HL-60 (cell line): ENCODE results near the gene GABRB1.

ENCODE experiments used
- TF ChIP-seq, protein P1 (sequence below): IDR thresholded peaks from one replicate; pipeline ENCODE4 v1.5.1; 2011; ENCODE audit warnings: low read length, control low read depth, inconsistent platforms; ENCODE audit not compliant: insufficient read depth
- TF ChIP-seq, protein P2 (sequence below): IDR thresholded peaks from 2 replicates; pipeline ENCODE4 v1.6.1; 2012; ENCODE audit warnings: low read depth; ENCODE audit not compliant: insufficient replicate concordance

DNA sequence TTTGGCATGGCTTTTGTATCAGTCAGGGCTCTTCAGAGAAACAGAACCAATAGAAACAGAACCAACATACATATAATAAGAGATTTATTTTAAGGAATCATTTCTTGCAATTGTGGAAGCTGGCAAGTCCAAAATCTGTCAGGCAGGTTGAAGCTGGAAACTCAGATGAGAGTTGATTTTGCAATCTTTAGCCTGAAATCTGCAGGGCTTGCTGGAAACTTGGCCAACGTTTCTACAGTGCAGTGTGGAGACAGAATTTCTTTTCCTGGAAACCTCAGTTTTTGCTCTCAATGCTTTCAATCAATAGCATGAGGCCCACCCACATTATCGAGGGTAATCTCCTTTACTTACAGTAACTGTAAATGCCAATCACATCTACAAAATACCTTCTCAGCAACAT is 386.8 kb downstream of the GABRB1 start:
- TF ChIP-seq, protein P1, sequence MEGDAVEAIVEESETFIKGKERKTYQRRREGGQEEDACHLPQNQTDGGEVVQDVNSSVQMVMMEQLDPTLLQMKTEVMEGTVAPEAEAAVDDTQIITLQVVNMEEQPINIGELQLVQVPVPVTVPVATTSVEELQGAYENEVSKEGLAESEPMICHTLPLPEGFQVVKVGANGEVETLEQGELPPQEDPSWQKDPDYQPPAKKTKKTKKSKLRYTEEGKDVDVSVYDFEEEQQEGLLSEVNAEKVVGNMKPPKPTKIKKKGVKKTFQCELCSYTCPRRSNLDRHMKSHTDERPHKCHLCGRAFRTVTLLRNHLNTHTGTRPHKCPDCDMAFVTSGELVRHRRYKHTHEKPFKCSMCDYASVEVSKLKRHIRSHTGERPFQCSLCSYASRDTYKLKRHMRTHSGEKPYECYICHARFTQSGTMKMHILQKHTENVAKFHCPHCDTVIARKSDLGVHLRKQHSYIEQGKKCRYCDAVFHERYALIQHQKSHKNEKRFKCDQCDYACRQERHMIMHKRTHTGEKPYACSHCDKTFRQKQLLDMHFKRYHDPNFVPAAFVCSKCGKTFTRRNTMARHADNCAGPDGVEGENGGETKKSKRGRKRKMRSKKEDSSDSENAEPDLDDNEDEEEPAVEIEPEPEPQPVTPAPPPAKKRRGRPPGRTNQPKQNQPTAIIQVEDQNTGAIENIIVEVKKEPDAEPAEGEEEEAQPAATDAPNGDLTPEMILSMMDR = no peak
- TF ChIP-seq, protein P2, sequence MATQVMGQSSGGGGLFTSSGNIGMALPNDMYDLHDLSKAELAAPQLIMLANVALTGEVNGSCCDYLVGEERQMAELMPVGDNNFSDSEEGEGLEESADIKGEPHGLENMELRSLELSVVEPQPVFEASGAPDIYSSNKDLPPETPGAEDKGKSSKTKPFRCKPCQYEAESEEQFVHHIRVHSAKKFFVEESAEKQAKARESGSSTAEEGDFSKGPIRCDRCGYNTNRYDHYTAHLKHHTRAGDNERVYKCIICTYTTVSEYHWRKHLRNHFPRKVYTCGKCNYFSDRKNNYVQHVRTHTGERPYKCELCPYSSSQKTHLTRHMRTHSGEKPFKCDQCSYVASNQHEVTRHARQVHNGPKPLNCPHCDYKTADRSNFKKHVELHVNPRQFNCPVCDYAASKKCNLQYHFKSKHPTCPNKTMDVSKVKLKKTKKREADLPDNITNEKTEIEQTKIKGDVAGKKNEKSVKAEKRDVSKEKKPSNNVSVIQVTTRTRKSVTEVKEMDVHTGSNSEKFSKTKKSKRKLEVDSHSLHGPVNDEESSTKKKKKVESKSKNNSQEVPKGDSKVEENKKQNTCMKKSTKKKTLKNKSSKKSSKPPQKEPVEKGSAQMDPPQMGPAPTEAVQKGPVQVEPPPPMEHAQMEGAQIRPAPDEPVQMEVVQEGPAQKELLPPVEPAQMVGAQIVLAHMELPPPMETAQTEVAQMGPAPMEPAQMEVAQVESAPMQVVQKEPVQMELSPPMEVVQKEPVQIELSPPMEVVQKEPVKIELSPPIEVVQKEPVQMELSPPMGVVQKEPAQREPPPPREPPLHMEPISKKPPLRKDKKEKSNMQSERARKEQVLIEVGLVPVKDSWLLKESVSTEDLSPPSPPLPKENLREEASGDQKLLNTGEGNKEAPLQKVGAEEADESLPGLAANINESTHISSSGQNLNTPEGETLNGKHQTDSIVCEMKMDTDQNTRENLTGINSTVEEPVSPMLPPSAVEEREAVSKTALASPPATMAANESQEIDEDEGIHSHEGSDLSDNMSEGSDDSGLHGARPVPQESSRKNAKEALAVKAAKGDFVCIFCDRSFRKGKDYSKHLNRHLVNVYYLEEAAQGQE = no peak
